HEK293 (cell line): ENCODE measurements around the gene GALC.

Experiments used
- CTCF ChIA-PET: fragments of 350-600 bp; formaldehyde crosslinking; extraction: SDS; loops from one replicate; lab custom pipeline; 2021; ENCODE audit warnings: antibody characterized with exemption; lab: Yijun Ruan, JAX
- POLR2A ChIA-PET: fragments of 300-600 bp; formaldehyde crosslinking; extraction: SDS; loops from one replicate; lab custom pipeline; 2020; ENCODE audit warnings: antibody characterized with exemption, inconsistent platforms; lab: Yijun Ruan, JAX
- H3K27ac ChIP-seq: fragments of 200-500 bp; sonication (Bioruptor generic); 2 replicates; pipeline ENCODE4 v1.5.1; 2014; ENCODE audit warnings: low read depth, low read length, control low read depth, inconsistent platforms; ENCODE audit errors: extremely low read depth
- H3K36me3 ChIP-seq, 2 experiments: fragments of 200-500 bp in 1 of 2; sonication (Bioruptor generic) in 1 of 2; 1 replicate in 1 of 2; 2 replicates in 1 of 2; pipeline ENCODE4 v1.5.1; 2014 to 2017; ENCODE audit warnings: inconsistent platforms in 2 of 2, low read length in 2 of 2; ENCODE audit not compliant: control insufficient read depth in 2 of 2, insufficient read depth in 1 of 2
- H3K4me1 ChIP-seq: fragments of 200-500 bp; sonication (Bioruptor generic); 2 replicates; pipeline ENCODE4 v1.5.1; 2014; ENCODE audit warnings: mild to moderate bottlenecking, low read length, inconsistent platforms; ENCODE audit not compliant: control insufficient read depth, insufficient read depth
- H3K4me3 ChIP-seq: 2 replicates; pipeline ENCODE4 v1.5.1; 2011; ENCODE audit warnings: low read depth, mild to moderate bottlenecking, control low read depth, low read length, moderate library complexity
- H3K9me3 ChIP-seq: fragments of 200-500 bp; sonication (Bioruptor generic); 2 replicates; pipeline ENCODE4 v1.5.1; 2014; ENCODE audit warnings: low read depth, low read length, inconsistent platforms; ENCODE audit not compliant: control insufficient read depth, insufficient read depth
- AEBP2 ChIP-seq: fragments of 450-650 bp; formaldehyde crosslinking; IDR thresholded peaks from 2 replicates; pipeline ENCODE4 v1.5.1; 2016; ENCODE audit warnings: missing biosample characterization, missing genetic modification characterization, borderline replicate concordance
- CTCF ChIP-seq: fragments of 450-650 bp; formaldehyde crosslinking; IDR thresholded peaks from 2 replicates; pipeline ENCODE4 v1.5.1; 2016; ENCODE audit warnings: missing biosample characterization, missing genetic modification characterization
- EGR2 ChIP-seq: fragments of 450-650 bp; formaldehyde crosslinking; IDR thresholded peaks from 2 replicates; pipeline ENCODE4 v1.5.1; 2016; ENCODE audit warnings: low read depth, missing biosample characterization, missing genetic modification characterization
- PATZ1 ChIP-seq: fragments of 450-650 bp; formaldehyde crosslinking; IDR thresholded peaks from 2 replicates; pipeline ENCODE4 v1.5.1; 2016; ENCODE audit warnings: missing biosample characterization, missing genetic modification characterization
- SP3 ChIP-seq: fragments of 450-650 bp; formaldehyde crosslinking; IDR thresholded peaks from 2 replicates; pipeline ENCODE4 v1.5.1; 2016; ENCODE audit warnings: missing biosample characterization, missing genetic modification characterization
- TRIM28 ChIP-seq: IDR thresholded peaks from 2 replicates; pipeline ENCODE4 v1.6.1; 2011; ENCODE audit warnings: low read length, control low read depth, borderline replicate concordance
- ZBTB10 ChIP-seq: fragments of 450-650 bp; formaldehyde crosslinking; IDR thresholded peaks from 2 replicates; pipeline ENCODE4 v1.5.1; 2016; ENCODE audit warnings: missing biosample characterization, missing genetic modification characterization
- ZBTB21 ChIP-seq: fragments of 450-650 bp; formaldehyde crosslinking; IDR thresholded peaks from 2 replicates; pipeline ENCODE4 v1.5.1; 2017; ENCODE audit warnings: missing biosample characterization, missing genetic modification characterization
- ZNF214 ChIP-seq: fragments of 450-650 bp; formaldehyde crosslinking; IDR thresholded peaks from 2 replicates; pipeline ENCODE4 v1.5.1; 2017; ENCODE audit warnings: missing biosample characterization, mild to moderate bottlenecking, missing genetic modification characterization, borderline replicate concordance
- ZNF274 ChIP-seq, 2 experiments: fragments of 200-500 bp in 1 of 2; fragments of 450-650 bp in 1 of 2; sonication (Bioruptor generic) in 1 of 2; formaldehyde crosslinking in 1 of 2; IDR thresholded peaks; 2 replicates each; pipeline versions ENCODE4 v1.5.1 to v1.6.1; 2014 to 2016; ENCODE audit warnings: borderline replicate concordance in 1 of 2, inconsistent platforms in 1 of 2, low read length in 1 of 2, missing biosample characterization in 1 of 2, missing genetic modification characterization in 1 of 2
- ZNF311 ChIP-seq: fragments of 450-650 bp; formaldehyde crosslinking; IDR thresholded peaks from 2 replicates; pipeline ENCODE4 v1.5.1; 2017; ENCODE audit warnings: missing biosample characterization, missing genetic modification characterization, borderline replicate concordance
- ZNF335 ChIP-seq: fragments of 450-650 bp; formaldehyde crosslinking; conservative IDR thresholded peaks from 2 replicates; pipeline ENCODE4 v1.5.1; 2016; ENCODE audit warnings: missing biosample characterization, missing genetic modification characterization
- ZNF350 ChIP-seq: fragments of 450-650 bp; formaldehyde crosslinking; IDR thresholded peaks from 2 replicates; pipeline ENCODE4 v1.5.0; 2017; ENCODE audit warnings: missing biosample characterization, mild to moderate bottlenecking, missing genetic modification characterization
- ZNF366 ChIP-seq: fragments of 450-650 bp; formaldehyde crosslinking; conservative IDR thresholded peaks from 2 replicates; pipeline ENCODE4 v1.5.1; 2016; ENCODE audit warnings: missing biosample characterization, missing genetic modification characterization
- ZNF423 ChIP-seq: fragments of 450-650 bp; formaldehyde crosslinking; IDR thresholded peaks from 2 replicates; pipeline ENCODE4 v1.5.1; 2016; ENCODE audit warnings: missing biosample characterization, missing genetic modification characterization
- ZNF433 ChIP-seq: fragments of 450-650 bp; formaldehyde crosslinking; IDR thresholded peaks from 2 replicates; pipeline ENCODE4 v1.5.1; 2016; ENCODE audit warnings: missing biosample characterization, missing genetic modification characterization, low read depth
- ZNF513 ChIP-seq: fragments of 450-650 bp; IDR thresholded peaks from 2 replicates; pipeline ENCODE4 v1.5.1; 2018; ENCODE audit warnings: missing biosample characterization, missing genetic modification characterization
- ZNF555 ChIP-seq: fragments of 450-650 bp; formaldehyde crosslinking; conservative IDR thresholded peaks from 2 replicates; pipeline ENCODE4 v1.5.1; 2017; ENCODE audit warnings: missing biosample characterization, mild to moderate bottlenecking, missing genetic modification characterization, inconsistent platforms
- ZNF623 ChIP-seq: fragments of 450-650 bp; formaldehyde crosslinking; IDR thresholded peaks from 2 replicates; pipeline ENCODE4 v1.5.1; 2016; ENCODE audit warnings: missing biosample characterization, missing genetic modification characterization
- ZSCAN16 ChIP-seq: fragments of 450-650 bp; formaldehyde crosslinking; IDR thresholded peaks from 2 replicates; pipeline ENCODE4 v1.5.1; 2016; ENCODE audit warnings: missing biosample characterization, missing genetic modification characterization

The GALC gene

GRCh38 chr14:88002421-88003075 lies 9.6 kb upstream of the GALC start:
- CTCF ChIA-PET, result interaction anchor here (0.6 to 1.3 kb wide), 3 partner anchors 12 to 490 kb away, joined by 3 read pairs; no protein-coding TSS in a partner anchor

More at GRCh38 chr14:88002421-88003075, 9.6 kb upstream of the GALC start:
- no peaks in the 10 kb centered on the region for H3K9me3 ChIP-seq
- no peaks in the 10 kb centered on the region for H3K36me3 ChIP-seq
- TF ChIP-seq ZNF623 (no peak), AEBP2 (no peak), ZNF423 (no peak), ZSCAN16 (no peak), PATZ1 (no peak), CTCF (no peak), ZNF311 (no peak), ZNF366 (tag by site-specific recombination) (no peak), ZBTB10 (tag by site-specific recombination) (no peak), TRIM28 (no peak), EGR2 (tag by site-specific recombination) (no peak), ZNF274 (IDR thresholded peaks at IDR 0.05; ENCODE audit: low read length) (no peak), ZNF274 (tag by site-specific recombination; IDR thresholded peaks at IDR 0.05; ENCODE audit: borderline replicate concordance) (no peak), SP3 (tag by site-specific recombination) (no peak), ZNF513 (tag by site-specific recombination) (no peak), ZNF214 (tag by site-specific recombination) (no peak), ZNF433 (tag by site-specific recombination) (no peak), ZBTB21 (no peak), ZNF555 (tag by site-specific recombination) (no peak), ZNF350 (tag by site-specific recombination) (no peak), ZNF335 (tag by site-specific recombination) (no peak)
- TF ChIP-seq, all 188 proteins: peak for 0
- Histone ChIP-seq H3K4me1 (no peaks in the 10 kb centered on the region), H3K27ac (no peak overlapping the region), H3K4me3 (no peak overlapping the region)
- POLR2A ChIA-PET, result no interaction called here
